Measurements from ENCODE around the gene RFT1.

- no peak for TF ChIP-seq ATF3 (IDR thresholded peaks at IDR 0.05)
- TF ChIP-seq REST (IDR thresholded peaks at IDR 0.05; ENCODE audit: low read depth) = no peak
- no peak for TF ChIP-seq CTCF (IDR thresholded peaks at IDR 0.05 in 2 of 3, conservative IDR thresholded peaks at IDR 0.05 in 1 of 3; ENCODE audit: borderline replicate concordance in 1 of 3, insufficient read depth in 1 of 3, low read depth in 2 of 3, low read length in 2 of 3)
- TF ChIP-seq EGR1 (IDR thresholded peaks at IDR 0.05; ENCODE audit: low read depth) = no peak
- TF ChIP-seq EZH2phosphoT487 (IDR thresholded peaks at IDR 0.05; ENCODE audit: borderline replicate concordance) = no peak
- no peak for TF ChIP-seq EZH2 (IDR thresholded peaks at IDR 0.05)
- no peak for TF ChIP-seq CEBPB (IDR thresholded peaks at IDR 0.05; ENCODE audit: low read depth)
- no peak for TF ChIP-seq MAX (IDR thresholded peaks at IDR 0.05)
- no peak for TF ChIP-seq RAD21 (IDR thresholded peaks at IDR 0.05; ENCODE audit: low read depth)
- no peak for TF ChIP-seq JUND (IDR thresholded peaks at IDR 0.05)
- no peak for TF ChIP-seq ZFX (IDR thresholded peaks at IDR 0.05)
Observed at GRCh38 chr3:53175613-53176540, 45.6 kb upstream of the RFT1 start.
